ENCODE results near the gene PSMC3. TPM values are rescaled to one million over a fixed set of nuclear protein-coding genes. Genes with fewer than 3 reads are reported as not detected.

Gene PSMC3
- total RNA-seq, 1 donor from 2014 or later, result 108 TPM

- Mint-ChIP-seq H3K36me3 (ENCODE audit: low read depth) (no peaks in the 10 kb centered on the region), H3K4me1 (ENCODE audit: low read depth) (no peaks in the 10 kb centered on the region), H3K27ac (ENCODE audit: unreplicated experiment) (no peak overlapping the region), H3K9me3 (ENCODE audit: low read depth) (no peaks in the 10 kb centered on the region), H3K27me3 (ENCODE audit: low read depth) (peaks cover 2% of the 10 kb centered on the region), H3K4me3 (ENCODE audit: unreplicated experiment) (no peak overlapping the region)
- no peak for DNase-seq (ENCODE audit: low spot score)
- TF ChIP-seq, protein P1, sequence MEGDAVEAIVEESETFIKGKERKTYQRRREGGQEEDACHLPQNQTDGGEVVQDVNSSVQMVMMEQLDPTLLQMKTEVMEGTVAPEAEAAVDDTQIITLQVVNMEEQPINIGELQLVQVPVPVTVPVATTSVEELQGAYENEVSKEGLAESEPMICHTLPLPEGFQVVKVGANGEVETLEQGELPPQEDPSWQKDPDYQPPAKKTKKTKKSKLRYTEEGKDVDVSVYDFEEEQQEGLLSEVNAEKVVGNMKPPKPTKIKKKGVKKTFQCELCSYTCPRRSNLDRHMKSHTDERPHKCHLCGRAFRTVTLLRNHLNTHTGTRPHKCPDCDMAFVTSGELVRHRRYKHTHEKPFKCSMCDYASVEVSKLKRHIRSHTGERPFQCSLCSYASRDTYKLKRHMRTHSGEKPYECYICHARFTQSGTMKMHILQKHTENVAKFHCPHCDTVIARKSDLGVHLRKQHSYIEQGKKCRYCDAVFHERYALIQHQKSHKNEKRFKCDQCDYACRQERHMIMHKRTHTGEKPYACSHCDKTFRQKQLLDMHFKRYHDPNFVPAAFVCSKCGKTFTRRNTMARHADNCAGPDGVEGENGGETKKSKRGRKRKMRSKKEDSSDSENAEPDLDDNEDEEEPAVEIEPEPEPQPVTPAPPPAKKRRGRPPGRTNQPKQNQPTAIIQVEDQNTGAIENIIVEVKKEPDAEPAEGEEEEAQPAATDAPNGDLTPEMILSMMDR (IDR thresholded peaks at IDR 0.05), result peak; percentile 98
These were observed 52.1 kb downstream of the PSMC3 start for GRCh38 chr11:47373876-47374719.

- H3K27ac Mint-ChIP-seq (ENCODE audit: unreplicated experiment), result no peak overlapping the region
- no peaks in the 10 kb centered on the region for H3K9me3 Mint-ChIP-seq (ENCODE audit: low read depth)
- no peak for DNase-seq (ENCODE audit: low spot score)
- no peaks in the 10 kb centered on the region for H3K36me3 Mint-ChIP-seq (ENCODE audit: low read depth)
- no peaks in the 10 kb centered on the region for H3K4me1 Mint-ChIP-seq (ENCODE audit: low read depth)
- no peak overlapping the region for H3K4me3 Mint-ChIP-seq (ENCODE audit: unreplicated experiment)
- peaks cover 2% of the 10 kb centered on the region for H3K27me3 Mint-ChIP-seq (ENCODE audit: low read depth)
- TF ChIP-seq, protein P1 (IDR thresholded peaks at IDR 0.05), result no peak
These were observed 53.8 kb downstream of the PSMC3 start for GRCh38 chr11:47372422-47372821.

DNA sequence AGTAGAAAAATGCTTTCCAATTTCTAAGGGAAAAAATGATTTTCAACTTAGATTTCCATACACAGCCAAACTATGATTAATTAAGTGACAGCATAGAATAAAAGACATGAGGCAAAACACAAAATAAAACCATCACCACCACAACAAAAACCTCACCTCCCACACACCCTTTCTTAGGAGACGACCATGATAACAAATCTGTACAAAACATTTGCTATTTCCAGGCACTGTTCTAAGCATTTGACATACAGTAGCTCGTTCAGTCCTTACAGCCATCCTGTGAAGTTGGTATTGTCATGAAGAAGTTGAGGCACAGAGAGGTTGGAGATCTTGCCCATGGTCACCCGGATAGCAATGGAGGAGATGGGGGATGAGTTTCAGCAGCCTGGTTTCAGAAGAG is 56.6 kb downstream of the PSMC3 start:
- peaks cover 10% of the 10 kb centered on the region for H3K27me3 Mint-ChIP-seq (ENCODE audit: low read depth)
- H3K27ac Mint-ChIP-seq (ENCODE audit: unreplicated experiment), result no peak overlapping the region
- no peaks in the 10 kb centered on the region for H3K36me3 Mint-ChIP-seq (ENCODE audit: low read depth)
- DNase-seq (ENCODE audit: low spot score), result no peak
- no peak overlapping the region for H3K4me3 Mint-ChIP-seq (ENCODE audit: unreplicated experiment)
- no peaks in the 10 kb centered on the region for H3K4me1 Mint-ChIP-seq (ENCODE audit: low read depth)
- TF ChIP-seq, protein P1 (IDR thresholded peaks at IDR 0.05), result no peak
- H3K9me3 Mint-ChIP-seq (ENCODE audit: low read depth), result no peaks in the 10 kb centered on the region

Small RNA genes lying within 50 kb of the gene (microRNA-seq; reads per million reads assigned to microRNA genes)
- gene MIR4487 (ENCODE audit: borderline number of aligned reads), result not detected

Other genes with a start within 250 kb of the PSMC3 start
- 48.4 to 55.6 TPM (median 51.1 TPM) in 3 replicates for gene ARFGAP2, start 249.6 kb downstream of the PSMC3 start, total RNA-seq
- 45.0 to 69.4 TPM (median 65.3 TPM) in 3 replicates for gene PACSIN3, start 240.0 kb downstream of the PSMC3 start, total RNA-seq
- gene DDB2, start 211.5 kb downstream of the PSMC3 start, total RNA-seq, result 45.0 to 51.3 TPM (median 49.1 TPM) in 3 replicates
- 35.3 to 54.5 TPM (median 36.1 TPM) in 3 replicates for gene ACP2, start 177.6 kb downstream of the PSMC3 start, total RNA-seq
- gene NR1H3, start 168.4 kb downstream of the PSMC3 start, total RNA-seq, result 3.2 to 7.0 TPM (median 4.8 TPM) in 3 replicates
- gene MADD, start 156.3 kb downstream of the PSMC3 start, total RNA-seq, result 28.3 to 32.1 TPM (median 29.6 TPM) in 3 replicates
- not detected in 3 replicates for gene MYBPC3, start 73.7 kb downstream of the PSMC3 start, total RNA-seq
- not detected in 3 replicates for gene SPI1, start 47.9 kb downstream of the PSMC3 start, total RNA-seq
- 113 to 124 TPM (median 120 TPM) in 3 replicates for gene SLC39A13, start 17.8 kb downstream of the PSMC3 start, total RNA-seq
- 0.33 to 0.35 TPM (median 0.34 TPM) in 3 replicates for gene RAPSN, start 22.7 kb upstream of the PSMC3 start, total RNA-seq
- 82.2 to 90.2 TPM (median 87.7 TPM) in 3 replicates for gene CELF1, start 126.7 kb upstream of the PSMC3 start, total RNA-seq
- 40.4 to 48.8 TPM (median 43.5 TPM) in 3 replicates for gene PTPMT1, start 139.2 kb upstream of the PSMC3 start, total RNA-seq
- gene KBTBD4, start 152.5 kb upstream of the PSMC3 start, total RNA-seq, result 11.1 to 16.5 TPM (median 12.9 TPM) in 3 replicates
- gene NDUFS3, start 152.6 kb upstream of the PSMC3 start, total RNA-seq, result 63.6 to 102 TPM (median 70.3 TPM) in 3 replicates
- not detected in 3 replicates for gene FAM180B, start 160.2 kb upstream of the PSMC3 start, total RNA-seq
- gene C1QTNF4, start 168.0 kb upstream of the PSMC3 start, total RNA-seq, result 0.40 to 0.41 TPM in 2 of 3 replicates, not detected in the other
- 94.3 to 107 TPM (median 99.7 TPM) in 3 replicates for gene MTCH2, start 216.1 kb upstream of the PSMC3 start, total RNA-seq